Nephron (organoid): ENCODE measurements around the gene CGB2.
"Not testable (repeated sequence)": the region's sequence is repeated elsewhere in the genome, so short reads cannot be mapped to it uniquely, and the experiment has no call there.

Experiments
- H3K27ac Mint-ChIP-seq, 3 experiments: 2 replicates each; pipeline ENCODE4 v1.8.0; 2020; ENCODE audit warnings: mixed read lengths in 3 of 3, mild to moderate bottlenecking in 2 of 3, moderate library complexity in 1 of 3
- H3K27me3 Mint-ChIP-seq: 2 replicates; pipeline ENCODE4 v1.8.0; 2021; ENCODE audit warnings: low read depth, mild to moderate bottlenecking, moderate library complexity, mixed read lengths
- H3K36me3 Mint-ChIP-seq: 2 replicates; pipeline ENCODE4 v1.8.0; 2020; ENCODE audit warnings: low read depth, mixed read lengths
- H3K4me1 Mint-ChIP-seq: 2 replicates; pipeline ENCODE4 v1.8.0; 2020; ENCODE audit warnings: mixed read lengths
- H3K4me3 Mint-ChIP-seq, 3 experiments: 2 replicates each; pipeline ENCODE4 v1.8.0; 2020; ENCODE audit warnings: mild to moderate bottlenecking in 3 of 3, mixed read lengths in 3 of 3, moderate library complexity in 2 of 3
- H3K9me3 Mint-ChIP-seq: 2 replicates; pipeline ENCODE4 v1.8.0; 2020; ENCODE audit warnings: mixed read lengths
- CTCF ChIP-seq, 3 experiments: fragments of 200-600 bp; sonication (generic); IDR thresholded peaks; one replicate each; pipeline ENCODE4 v1.5.0; 2021; ENCODE audit warnings: antibody characterized with exemption in 3 of 3; ENCODE audit not compliant: unreplicated experiment in 3 of 3

Gene CGB2

GRCh38 chr19:49014123-49014869 is 17.4 kb upstream of the CGB2 start:
- H3K4me3 Mint-ChIP-seq = no peak overlapping the region
- TF ChIP-seq CTCF (IDR thresholded peaks at IDR 0.05; ENCODE audit: unreplicated experiment in 3 of 3) = no peak
- H3K36me3 Mint-ChIP-seq = peaks cover 20% of the 10 kb centered on the region
- H3K27me3 Mint-ChIP-seq = peaks cover 16% of the 10 kb centered on the region
- peaks cover 3% of the 10 kb centered on the region for H3K4me1 Mint-ChIP-seq
- no peak overlapping the region for H3K27ac Mint-ChIP-seq
- no peaks in the 10 kb centered on the region for H3K9me3 Mint-ChIP-seq

GRCh38 chr19:49014870-49015255 is 16.8 kb upstream of the CGB2 start:
- H3K27ac Mint-ChIP-seq = no peak overlapping the region
- peaks cover 20% of the 10 kb centered on the region for H3K36me3 Mint-ChIP-seq
- TF ChIP-seq CTCF (IDR thresholded peaks at IDR 0.05; ENCODE audit: unreplicated experiment in 3 of 3) = no peak
- peaks cover 4% of the 10 kb centered on the region for H3K4me1 Mint-ChIP-seq
- H3K4me3 Mint-ChIP-seq = no peak overlapping the region
- H3K27me3 Mint-ChIP-seq = peaks cover 22% of the 10 kb centered on the region
- H3K9me3 Mint-ChIP-seq = no peaks in the 10 kb centered on the region

GRCh38 chr19:49016067-49016839 is 15.4 kb upstream of the CGB2 start:
- H3K4me1 Mint-ChIP-seq = peaks cover 7% of the 10 kb centered on the region
- H3K9me3 Mint-ChIP-seq = no peaks in the 10 kb centered on the region
- peaks cover 15% of the 10 kb centered on the region for H3K36me3 Mint-ChIP-seq
- TF ChIP-seq CTCF (IDR thresholded peaks at IDR 0.05; ENCODE audit: unreplicated experiment in 3 of 3) = no peak
- no peak overlapping the region for H3K27ac Mint-ChIP-seq
- H3K4me3 Mint-ChIP-seq = no peak overlapping the region
- H3K27me3 Mint-ChIP-seq = peaks cover 36% of the 10 kb centered on the region

- TF ChIP-seq CTCF (IDR thresholded peaks at IDR 0.05; ENCODE audit: unreplicated experiment in 3 of 3) = no peak
- peaks cover 42% of the 10 kb centered on the region for H3K27me3 Mint-ChIP-seq
- H3K9me3 Mint-ChIP-seq = no peaks in the 10 kb centered on the region
- peaks cover 7% of the 10 kb centered on the region for H3K4me1 Mint-ChIP-seq
- H3K36me3 Mint-ChIP-seq = peaks cover 15% of the 10 kb centered on the region
- H3K27ac Mint-ChIP-seq = no peak within 1 kb of the TSS
- peak within 1 kb of the TSS in 2 of 3 experiments; percentile 32 to 52 for H3K4me3 Mint-ChIP-seq
These were observed 14.5 kb upstream of the CGB2 start, which contains the start of gene LHB for GRCh38 chr19:49017041-49017665. Gene LHB (minus strand): TSS chr19:49017091. CDS start chr19:49017081, 10 bp downstream.

- peaks cover 7% of the 10 kb centered on the region for H3K4me1 Mint-ChIP-seq
- H3K27ac Mint-ChIP-seq = no peak overlapping the region
- H3K4me3 Mint-ChIP-seq = peak overlapping the region in 1 of 3 experiments; percentile 38
- peak; percentile 37 to 55 (median 49) for TF ChIP-seq CTCF (IDR thresholded peaks at IDR 0.05; ENCODE audit: unreplicated experiment in 3 of 3)
- H3K9me3 Mint-ChIP-seq = no peaks in the 10 kb centered on the region
- H3K27me3 Mint-ChIP-seq = peaks cover 44% of the 10 kb centered on the region
- peaks cover 11% of the 10 kb centered on the region for H3K36me3 Mint-ChIP-seq
These were observed 13.9 kb upstream of the CGB2 start for GRCh38 chr19:49017666-49018351.

- H3K27ac Mint-ChIP-seq, H3K4me1 Mint-ChIP-seq, H3K9me3 Mint-ChIP-seq: not testable (repeated sequence)
- peak overlapping the region; percentile 57 to 62 (median 60) for H3K4me3 Mint-ChIP-seq
- peaks cover 11% of the 10 kb centered on the region for H3K36me3 Mint-ChIP-seq
- H3K27me3 Mint-ChIP-seq = peaks cover 44% of the 10 kb centered on the region
These were observed 13.1 kb upstream of the CGB2 start for GRCh38 chr19:49018388-49019241.
